ENCODE results near the gene BHLHE40.
A peak's percentile ranks its signal among the peaks of the same experiment; 100 is the strongest.

BHLHE40 gene

GRCh38 chr3:5001135-5001534 lies 21.9 kb downstream of the BHLHE40 start:
- DNase-seq (ENCODE audit: low read depth in 2 of 2), result no peak

DNA sequence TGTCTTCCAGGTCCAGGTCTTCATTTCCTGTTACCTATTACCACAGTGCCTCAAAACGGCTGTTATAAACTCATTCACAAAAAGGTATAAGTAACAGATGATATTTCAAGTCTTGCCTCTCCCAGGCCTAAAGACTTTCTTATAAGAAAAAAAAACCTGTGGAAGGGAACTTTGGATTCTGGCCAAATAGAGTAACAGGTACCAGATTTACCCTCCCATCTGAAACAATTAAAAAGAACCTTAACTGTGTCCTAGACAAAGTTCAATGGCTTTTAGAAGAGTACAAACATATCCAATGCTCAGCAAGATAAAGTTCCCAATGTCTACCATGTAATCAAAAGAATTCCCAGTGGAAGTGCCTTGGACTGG lies 22.6 kb downstream of the BHLHE40 start:
- DNase-seq (ENCODE audit: low read depth in 2 of 2), result no peak

DNA sequence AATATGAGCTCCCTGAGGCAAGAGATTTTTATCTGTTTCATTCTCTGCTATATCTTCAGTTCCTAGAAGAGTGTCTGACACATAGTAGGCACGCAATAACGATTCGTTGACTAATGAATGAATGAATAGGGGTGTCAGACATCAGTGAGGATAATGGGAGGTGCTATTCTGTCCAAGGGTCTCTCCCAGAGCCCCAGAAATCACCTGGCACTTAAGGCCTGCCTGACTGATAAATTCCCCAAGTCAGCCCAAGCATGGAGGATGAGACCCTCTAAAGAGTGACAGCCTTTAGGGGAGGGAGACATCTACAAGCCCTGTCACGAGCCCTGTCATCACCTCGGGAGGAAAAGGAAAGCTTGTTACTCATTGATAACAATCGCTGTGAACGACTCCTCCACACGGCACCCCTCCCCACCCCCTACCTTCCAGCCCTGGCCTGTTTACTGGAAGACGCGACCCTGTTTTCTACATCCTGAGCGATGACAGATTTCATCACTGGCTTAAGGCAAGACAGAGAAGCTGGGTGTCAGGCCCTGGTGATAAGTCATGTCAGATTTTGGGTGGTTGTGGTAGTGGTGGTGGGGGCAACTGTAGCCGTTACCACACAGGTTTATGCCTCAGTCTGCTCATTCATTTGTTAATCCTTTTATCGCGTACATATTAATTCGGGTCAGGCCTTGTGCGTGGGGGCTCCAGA lies 23.1 kb downstream of the BHLHE40 start:
- peak in 1 of 2 experiments; percentile 52 for DNase-seq (ENCODE audit: low read depth in 2 of 2)

DNA sequence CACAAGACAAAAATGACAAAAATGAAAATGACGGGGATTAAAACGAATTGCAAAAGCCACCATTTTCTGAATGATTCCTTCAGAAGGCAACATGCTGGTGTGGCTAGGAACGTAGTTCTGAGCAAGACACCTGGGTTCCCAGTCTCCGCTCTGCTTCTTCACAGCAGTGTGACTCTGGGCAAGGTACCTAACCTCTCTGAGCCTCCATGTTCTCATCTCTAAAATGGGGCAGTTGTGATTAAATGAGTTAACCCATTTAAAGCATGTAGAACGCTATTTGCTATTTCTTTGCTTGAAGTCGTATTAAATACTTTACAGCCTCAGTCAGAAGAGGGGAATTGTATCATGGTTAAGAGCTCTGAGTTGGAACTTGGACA lies 23.6 kb downstream of the BHLHE40 start:
- DNase-seq (ENCODE audit: low read depth in 2 of 2), result no peak

DNA sequence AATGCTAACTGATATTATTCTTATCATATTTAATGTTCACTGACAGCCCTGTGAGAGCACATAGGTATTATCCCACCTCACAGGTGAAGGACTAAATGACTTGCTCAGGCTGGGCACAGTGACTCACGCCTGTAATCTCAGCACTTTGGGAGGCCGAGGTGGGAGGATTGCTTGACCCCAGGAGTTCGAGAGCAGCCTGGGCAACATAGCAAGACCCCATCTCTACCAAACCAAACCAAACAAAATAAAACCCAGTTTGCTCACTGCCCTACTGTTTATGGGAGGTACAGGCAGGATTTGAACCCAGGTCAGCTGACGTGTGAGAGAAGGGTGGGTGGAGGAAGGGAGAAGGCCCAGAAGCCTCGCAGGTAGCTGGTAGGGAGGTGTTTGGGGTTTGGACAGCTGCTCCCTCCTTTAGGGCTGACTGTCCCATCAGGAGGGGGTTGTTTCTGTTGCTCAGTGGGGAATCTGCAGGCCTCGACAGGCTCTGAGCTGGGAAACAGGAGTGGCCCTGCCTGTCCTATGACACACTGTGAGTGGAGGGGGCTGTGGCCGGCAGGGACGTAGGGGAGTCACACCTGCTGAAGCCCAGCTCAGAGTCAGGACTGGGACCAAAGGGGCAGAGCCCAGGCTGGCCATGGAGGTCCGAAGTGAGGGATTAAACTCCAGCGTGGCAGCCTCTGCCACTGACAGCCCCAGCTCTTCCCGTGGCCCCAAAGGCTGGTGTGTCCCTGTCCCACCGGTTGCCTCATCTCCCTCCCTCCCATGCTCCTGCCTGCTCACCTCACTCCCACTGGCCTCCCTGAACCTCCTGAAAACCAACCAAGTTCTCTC lies 25.3 kb downstream of the BHLHE40 start:
- DNase-seq (ENCODE audit: low read depth in 2 of 2), result no peak

DNA sequence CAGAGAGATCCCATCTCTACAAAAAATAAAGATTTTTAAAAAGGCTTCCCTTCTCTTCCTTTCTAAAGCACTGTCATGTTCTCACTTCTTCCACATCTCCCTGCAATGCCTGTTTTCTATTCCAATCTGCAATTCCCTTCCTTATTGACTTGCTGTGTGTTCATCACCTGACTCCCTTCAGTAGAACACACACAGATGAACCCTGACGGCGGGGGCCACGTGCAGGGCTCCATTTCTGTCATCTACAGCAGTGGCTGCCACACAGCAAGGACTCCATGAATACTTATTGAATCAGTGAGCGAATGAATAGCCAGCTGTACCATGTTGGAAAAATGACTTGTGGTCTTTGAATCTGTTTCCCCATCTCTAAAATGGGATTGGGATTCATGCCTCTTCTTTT lies 26.1 kb downstream of the BHLHE40 start:
- no peak for DNase-seq (ENCODE audit: low read depth in 2 of 2)

DNA sequence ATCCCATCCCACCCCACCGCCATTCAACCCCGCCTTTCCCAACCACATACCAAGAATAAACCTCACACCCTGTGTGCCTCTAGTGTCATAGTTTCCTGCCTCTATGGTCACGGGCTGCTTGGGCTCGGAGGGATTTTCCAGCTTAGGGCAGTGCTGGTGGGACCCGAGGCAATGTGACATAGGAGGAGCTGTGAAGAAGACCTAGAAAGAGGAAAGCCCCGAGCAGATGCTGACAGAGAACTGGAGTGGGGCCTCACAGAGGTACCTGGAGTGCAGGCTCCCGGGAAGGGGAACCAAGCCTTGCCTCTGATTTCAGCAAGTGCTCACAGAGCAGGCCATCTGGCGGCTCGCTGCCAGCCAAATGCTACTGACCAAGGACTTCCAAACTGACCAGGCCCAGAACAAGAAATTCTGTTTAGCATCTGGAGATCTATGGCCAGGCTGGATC lies 27.5 kb downstream of the BHLHE40 start:
- DNase-seq (ENCODE audit: low read depth in 2 of 2), result peak; percentile 43 to 72

GRCh38 chr3:5007873-5008272 lies 28.6 kb downstream of the BHLHE40 start:
- no peak for DNase-seq (ENCODE audit: low read depth in 2 of 2)

GRCh38 chr3:5009506-5010109 lies 30.4 kb downstream of the BHLHE40 start:
- no peak for DNase-seq (ENCODE audit: low read depth in 2 of 2)

DNA sequence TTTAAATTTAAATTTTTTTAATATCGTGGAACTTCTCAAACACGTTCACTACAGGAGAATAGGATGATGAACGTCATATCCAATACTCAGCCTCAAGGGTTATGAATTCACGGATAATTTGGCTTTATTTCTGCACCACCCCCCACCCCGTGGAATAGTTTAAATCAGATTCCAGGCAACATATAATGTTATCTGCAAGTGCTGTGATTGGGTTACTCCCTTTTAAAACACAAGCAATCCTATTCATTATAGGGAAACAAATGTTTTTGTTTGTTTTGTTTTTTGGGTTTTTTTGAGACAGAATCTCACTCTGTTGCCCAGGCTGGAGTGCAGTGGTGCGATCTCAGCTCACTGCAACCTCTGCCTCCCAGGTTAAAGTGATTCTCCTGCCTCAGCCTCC lies 30.9 kb downstream of the BHLHE40 start:
- DNase-seq (ENCODE audit: low read depth in 2 of 2), result no peak

GRCh38 chr3:5010706-5011554 lies 31.7 kb downstream of the BHLHE40 start:
- DNase-seq (ENCODE audit: low read depth in 2 of 2), result no peak

GRCh38 chr3:5011555-5012256 lies 32.5 kb downstream of the BHLHE40 start:
- no peak for DNase-seq (ENCODE audit: low read depth in 2 of 2)

DNA sequence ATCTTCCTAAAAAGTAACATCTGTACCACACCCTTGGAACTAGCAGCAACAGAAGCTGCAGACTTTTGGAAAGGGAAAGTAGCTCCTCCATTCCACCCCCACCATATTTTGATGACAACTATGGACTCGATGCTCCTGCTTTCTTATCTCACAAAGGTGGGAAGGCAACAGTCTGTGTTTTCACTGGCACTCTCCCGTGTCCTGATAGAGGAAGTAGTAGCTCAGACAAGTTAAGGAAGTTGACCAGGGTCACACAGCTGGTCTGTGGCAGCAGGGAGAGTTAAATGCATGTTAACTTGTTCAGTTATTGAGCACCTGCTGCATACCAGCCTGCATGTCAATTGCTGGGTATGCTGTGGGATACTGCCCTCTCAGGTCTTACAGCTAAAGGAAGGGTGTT lies 33.1 kb downstream of the BHLHE40 start:
- DNase-seq (ENCODE audit: low read depth in 2 of 2), result no peak

GRCh38 chr3:5013021-5013906 lies 34.0 kb downstream of the BHLHE40 start:
- DNase-seq (ENCODE audit: low read depth in 2 of 2), result no peak

GRCh38 chr3:5014391-5014790 lies 35.2 kb downstream of the BHLHE40 start:
- no peak for DNase-seq (ENCODE audit: low read depth in 2 of 2)

GRCh38 chr3:5015056-5015455 lies 35.8 kb downstream of the BHLHE40 start:
- DNase-seq (ENCODE audit: low read depth in 2 of 2), result no peak

DNA sequence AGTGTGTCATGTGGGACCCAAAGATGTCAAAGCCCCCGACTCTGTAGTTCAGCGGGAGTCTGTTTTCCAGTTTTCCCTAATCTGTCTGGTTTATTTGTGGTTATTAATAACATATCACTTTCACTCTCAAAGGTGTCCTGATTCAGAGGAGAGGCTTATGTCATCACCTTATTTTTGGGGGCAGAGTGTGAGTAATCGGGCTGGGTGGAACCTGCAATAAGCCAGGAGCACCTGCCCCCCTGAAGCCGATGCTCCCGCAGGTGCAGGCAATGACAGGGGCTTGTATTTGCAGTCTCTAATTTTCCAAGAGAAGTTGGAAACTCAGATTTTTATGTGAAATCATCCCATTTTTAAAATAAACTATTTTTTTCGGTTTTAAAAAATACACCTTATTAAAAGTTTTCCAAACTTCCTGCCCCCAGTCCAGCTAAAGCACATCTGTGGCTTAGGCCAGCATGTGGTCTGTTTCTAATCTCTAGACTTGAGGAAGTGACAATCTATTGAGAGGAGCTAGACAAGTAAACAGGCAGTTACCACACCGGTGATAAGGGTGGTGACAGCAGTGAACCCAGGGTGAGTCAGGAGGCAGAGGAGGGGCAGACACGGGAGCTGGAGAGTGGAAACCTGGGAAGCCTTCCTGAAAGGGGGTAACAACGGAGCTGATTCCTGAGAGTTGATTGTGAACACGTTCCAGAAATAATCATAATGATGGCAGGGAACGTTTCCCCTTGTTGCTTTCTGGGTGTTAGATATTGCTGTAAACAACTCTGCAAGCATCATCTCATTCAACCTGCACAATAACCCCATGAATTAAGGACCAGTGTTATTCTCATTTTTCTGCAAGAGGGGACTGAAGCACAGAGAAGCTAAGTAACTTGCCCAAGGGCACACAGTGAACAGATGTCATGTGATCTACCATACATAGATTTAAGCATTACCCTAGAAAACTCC lies 37.2 kb downstream of the BHLHE40 start:
- no peak for DNase-seq (ENCODE audit: low read depth in 2 of 2)

- no peak for DNase-seq (ENCODE audit: low read depth in 2 of 2)
Measured at GRCh38 chr3:5017925-5018531, 38.8 kb downstream of the BHLHE40 start.

Data from stimulated activated CD4-positive, alpha-beta T cell treated with anti-CD3 and anti-CD28 coated beads, Interleukin-12 subunit alpha, Interleukin-12 subunit beta, amount 100 ng/mL, for 24 hours (primary cell).